ENCODE results near the gene HIP1.
"Not testable (repeated sequence)": the region's sequence is repeated elsewhere in the genome, so short reads cannot be mapped to it uniquely, and the experiment has no call there.

Gene HIP1

GRCh38 chr7:75712517-75713361 is 26.0 kb downstream of the HIP1 start:
- DNase-seq (ENCODE audit: low spot score) = no peak

DNA sequence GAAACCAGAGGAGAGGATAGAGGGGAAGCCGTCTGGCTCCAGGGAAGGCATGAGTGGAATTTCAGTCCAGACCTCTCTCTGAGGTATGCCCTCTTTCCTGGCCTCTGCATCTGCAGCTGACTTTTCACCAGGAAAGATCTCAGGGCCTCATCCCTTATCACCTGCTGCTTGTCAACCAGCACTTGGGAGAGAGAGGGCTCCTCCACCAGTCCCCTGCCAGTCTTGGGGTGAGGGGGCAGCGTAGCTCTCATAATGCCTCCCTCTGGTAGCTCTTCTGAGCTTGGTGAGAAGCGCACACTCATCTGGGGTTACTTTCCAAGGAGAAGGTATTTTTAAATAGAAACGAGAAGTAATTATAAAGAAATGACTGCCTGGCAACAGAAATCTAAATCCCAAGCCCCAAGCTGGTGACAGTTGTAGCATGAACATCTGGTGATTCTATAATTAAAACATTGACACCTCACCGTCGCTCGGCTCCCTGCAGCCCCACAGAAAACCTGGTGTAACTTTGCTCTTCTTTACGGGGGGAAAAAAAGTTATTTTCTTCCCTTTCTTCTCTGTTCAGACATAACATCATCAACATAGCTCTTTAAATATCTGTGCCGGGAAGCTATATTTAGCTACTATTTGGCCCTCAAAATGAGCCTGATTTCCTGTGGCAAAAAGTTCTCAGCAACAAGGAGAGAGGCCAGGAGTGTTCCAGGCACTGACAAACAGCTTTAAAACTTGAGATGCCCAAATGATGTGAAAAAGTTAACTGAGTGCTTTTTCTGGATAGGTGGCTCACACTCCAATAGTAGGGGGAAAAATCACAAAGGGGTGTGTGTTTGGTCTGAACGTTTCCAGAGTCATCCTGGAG is 26.9 kb downstream of the HIP1 start:
- DNase-seq (ENCODE audit: low spot score) = no peak

GRCh38 chr7:75711076-75711475 is 27.7 kb downstream of the HIP1 start:
- no peak for DNase-seq (ENCODE audit: low spot score)

DNA sequence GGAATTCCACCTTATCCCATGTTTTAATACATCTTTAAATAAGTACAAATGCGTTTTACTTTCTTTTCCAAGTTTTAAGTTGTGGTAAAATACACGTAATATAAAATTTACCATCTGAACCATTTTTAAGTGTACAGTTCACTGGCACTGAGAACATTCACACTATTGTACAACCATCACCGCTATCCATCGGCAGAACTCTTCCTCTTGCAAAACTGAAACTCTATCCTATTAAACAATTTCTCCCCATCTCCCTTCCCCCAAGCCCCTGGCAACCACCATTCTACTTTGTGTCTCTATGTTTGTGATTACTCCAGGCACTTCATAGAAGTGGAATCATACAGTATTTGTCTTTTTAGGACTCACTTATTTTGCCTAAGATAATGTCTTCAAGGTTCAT is 33.8 kb downstream of the HIP1 start:
- DNase-seq (ENCODE audit: low spot score) = no peak

DNA sequence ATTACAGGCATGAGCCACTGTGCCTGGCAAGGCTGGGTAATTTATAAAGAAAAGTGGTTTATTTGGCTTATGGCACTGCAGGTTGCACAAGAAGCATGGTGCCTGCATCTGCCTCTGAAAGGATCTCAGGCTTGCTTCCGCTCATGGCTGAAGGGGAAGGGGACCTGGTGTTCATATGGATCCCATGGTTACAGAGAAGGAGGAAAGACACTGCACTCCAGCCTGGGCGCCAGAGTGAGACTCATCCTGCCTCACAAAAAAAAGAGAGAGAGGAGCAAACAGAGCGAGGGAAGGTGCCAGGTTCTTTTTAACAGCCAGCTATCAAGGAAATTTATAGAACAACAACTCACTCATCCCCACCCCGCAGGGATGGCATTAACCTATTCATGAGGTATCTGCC is 36.2 kb downstream of the HIP1 start:
- no peak for DNase-seq (ENCODE audit: low spot score)

GRCh38 chr7:75699993-75700392 is 38.7 kb downstream of the HIP1 start:
- DNase-seq (ENCODE audit: low spot score) = no peak

- DNase-seq (ENCODE audit: low spot score) = no peak
These were observed 40.4 kb downstream of the HIP1 start for GRCh38 chr7:75698358-75698757.

GRCh38 chr7:75696263-75697037 is 42.3 kb downstream of the HIP1 start:
- DNase-seq (ENCODE audit: low spot score) = no peak

GRCh38 chr7:75694638-75695399 is 43.9 kb downstream of the HIP1 start:
- peak; percentile 22 for DNase-seq (ENCODE audit: low spot score)

DNA sequence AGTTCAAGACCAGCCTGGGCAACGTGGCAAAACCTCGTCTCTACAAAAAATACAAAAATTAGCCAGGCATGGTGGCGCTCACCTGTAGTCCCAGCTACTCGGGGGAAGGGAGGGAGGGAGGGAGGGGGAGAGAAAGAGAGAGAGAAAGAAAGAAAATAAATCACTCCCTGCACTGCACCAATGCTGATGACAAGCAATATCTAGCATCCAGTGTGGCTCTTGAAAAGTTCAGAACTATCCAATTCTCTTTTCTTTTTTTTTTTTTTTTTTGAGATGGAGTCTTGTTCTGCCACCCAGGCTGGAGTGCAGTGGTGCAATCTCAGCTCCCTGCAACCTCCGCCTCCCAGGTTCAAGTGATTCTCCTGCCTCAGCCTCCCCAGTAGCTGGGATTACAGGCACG is 45.1 kb downstream of the HIP1 start:
- not testable (repeated sequence) for DNase-seq (ENCODE audit: low spot score)

GRCh38 chr7:75691793-75692543 is 46.8 kb downstream of the HIP1 start:
- DNase-seq (ENCODE audit: low spot score) = no peak

DNA sequence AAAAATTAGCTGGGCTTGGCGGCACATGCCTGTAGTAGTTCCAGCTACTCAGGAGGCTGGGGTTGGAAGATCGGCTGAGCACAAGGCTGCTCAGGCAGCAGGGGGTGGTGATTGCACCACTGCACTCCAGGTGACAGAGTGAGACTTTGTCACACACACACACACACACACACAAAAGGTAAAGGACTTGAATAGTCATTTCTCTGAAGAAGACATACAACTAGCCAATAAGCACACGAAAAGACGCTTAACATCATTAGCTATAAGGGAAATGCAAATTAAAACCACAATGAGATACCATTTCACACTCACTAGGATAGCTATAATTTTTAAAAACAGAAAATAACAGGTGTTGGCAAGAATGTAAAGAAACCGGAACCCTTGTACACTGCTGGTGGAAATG is 48.6 kb downstream of the HIP1 start:
- no peak for DNase-seq (ENCODE audit: low spot score)

DNA sequence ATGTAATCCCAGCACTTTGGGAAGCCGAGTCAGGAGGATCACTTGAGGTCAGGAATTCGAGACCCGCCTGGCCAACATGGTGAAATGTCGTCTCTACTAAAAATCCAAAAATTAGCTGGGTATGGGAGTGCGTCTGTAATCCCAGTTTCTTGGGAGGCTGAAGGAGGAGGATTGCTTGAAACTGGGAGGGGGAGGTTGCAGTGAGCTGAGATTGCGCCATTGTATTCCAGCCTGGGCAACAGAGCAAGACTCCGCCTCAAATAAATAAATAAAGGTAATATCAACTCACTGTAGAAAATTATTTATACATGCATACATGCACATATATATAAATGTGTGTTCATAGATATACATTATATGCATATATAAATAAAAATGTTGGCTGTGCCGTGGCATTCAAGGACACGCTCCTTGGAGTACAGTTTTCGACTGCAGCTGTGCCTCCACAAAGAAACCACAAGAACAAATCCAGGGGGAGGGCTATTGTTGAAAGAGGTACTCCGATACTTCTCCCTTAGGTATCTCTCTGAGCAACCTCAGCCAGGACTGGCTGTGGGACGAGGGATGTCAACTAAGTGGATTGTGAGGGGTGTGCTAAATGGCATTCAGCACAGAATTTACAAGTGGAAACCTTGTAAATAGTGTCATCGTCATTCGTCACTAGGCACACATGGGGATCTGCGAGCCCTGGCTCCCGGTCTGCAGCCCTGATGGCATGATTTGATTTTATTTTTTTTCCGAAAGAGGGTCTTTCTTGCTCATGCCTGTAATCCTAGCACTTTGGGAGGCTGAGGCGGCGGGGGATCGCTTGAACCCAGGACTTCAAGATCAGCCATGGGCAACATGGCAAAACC is 49.3 kb downstream of the HIP1 start:
- no peak for DNase-seq (ENCODE audit: low spot score)

- peak; percentile 7 for DNase-seq (ENCODE audit: low spot score)
These were observed 50.3 kb downstream of the HIP1 start for GRCh38 chr7:75688200-75689136.

DNA sequence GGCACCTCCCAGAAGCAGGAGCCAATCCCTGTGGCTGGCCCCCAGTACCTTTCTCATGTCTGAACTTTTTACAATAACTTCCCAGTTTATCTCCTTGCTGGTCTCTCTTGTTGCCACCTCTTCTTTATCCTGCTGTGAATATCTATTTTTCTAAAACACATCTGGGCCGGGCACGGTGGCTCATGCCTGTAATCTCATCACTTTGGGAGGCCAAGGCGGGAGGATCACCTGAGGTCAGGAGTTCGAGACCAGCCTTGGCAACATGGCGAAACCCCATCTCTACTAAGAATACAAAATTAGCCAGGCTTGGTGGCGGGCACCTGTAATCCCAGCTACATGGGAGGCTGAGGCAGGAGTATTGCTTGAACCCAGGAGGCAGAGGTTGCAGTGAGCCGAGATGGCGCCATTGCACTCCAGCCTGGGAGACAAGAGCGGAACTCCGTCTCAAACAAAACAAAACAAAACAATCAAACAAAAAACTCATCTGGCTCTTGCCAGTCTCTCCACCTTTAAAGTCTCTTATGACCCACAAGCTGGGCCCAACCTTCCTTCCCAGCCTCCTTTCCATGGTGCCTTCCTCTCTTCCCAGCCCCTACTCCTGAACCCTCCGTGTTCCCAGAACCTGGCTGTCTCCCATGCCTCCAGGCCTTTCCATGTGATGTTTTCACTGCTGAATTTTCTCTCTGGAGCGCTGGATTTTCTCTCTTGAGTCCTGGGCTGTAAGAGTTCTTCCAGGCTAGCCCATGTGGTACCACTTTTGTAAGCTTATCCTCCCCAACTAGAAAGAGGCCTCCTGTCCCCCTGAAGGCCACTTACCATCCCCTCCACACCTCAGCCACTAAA is 51.3 kb downstream of the HIP1 start:
- no peak for DNase-seq (ENCODE audit: low spot score)

DNA sequence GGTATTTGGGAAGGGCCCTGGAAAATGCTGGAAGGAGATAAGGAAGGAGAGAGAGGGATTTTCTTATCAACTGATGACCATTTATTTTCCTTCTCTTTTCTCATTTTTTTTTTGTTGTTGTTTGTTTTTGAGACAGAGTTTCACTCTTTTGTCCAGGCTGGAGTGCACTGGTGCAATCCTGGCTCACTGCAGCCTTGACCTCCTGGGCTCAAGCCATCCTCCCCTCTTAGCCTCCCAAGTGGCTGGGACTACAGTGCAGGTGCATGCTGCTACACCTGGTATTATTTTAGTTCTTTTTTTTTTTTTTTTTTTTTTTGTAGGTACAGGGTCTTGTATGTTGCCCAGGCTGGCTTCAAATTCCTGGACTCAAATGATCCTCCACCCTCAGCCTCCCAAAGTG is 52.2 kb downstream of the HIP1 start:
- DNase-seq (ENCODE audit: low spot score) = no peak

GRCh38 chr7:75682052-75682451 is 56.7 kb downstream of the HIP1 start:
- not testable (repeated sequence) for DNase-seq (ENCODE audit: low spot score)

DNA sequence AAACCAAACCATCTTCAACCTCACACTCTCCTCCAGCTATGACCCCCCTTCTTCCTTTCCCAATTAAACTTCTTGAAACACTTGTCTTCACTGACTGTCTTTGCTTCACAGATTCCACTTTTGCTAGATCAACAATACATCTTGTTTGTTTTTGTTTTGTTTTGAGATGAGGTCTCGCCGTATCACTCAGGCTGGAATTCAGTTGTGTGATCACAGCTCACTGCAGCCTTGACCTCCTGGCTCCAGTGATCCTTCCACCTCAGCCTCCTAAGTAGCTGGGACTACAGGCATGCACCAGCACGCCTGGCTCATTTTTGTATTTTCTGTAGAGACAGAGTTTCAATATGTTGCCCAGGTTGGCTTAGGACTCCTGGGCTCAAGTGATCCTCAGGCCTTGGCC is 59.7 kb downstream of the HIP1 start:
- DNase-seq (ENCODE audit: low spot score) = no peak

Measured in cerebellar cortex (tissue), 1 donor.